ENCODE measurements around the gene GPR157. TPM values are rescaled to one million over a fixed set of nuclear protein-coding genes. Genes with fewer than 3 reads are reported as not detected.

The GPR157 gene
- total RNA-seq, 1 donor from 2014 or later: 5.4 TPM

- Histone ChIP-seq H4K20me1 (ENCODE audit: insufficient read depth, low read length) (no peaks in the 10 kb centered on the region), H3K9me3 (ENCODE audit: insufficient read depth, low read depth, low read length) (no peaks in the 10 kb centered on the region), H3K4me1 (ENCODE audit: insufficient read depth, low read length) (peaks cover 23% of the 10 kb centered on the region), H3K36me3 (ENCODE audit: insufficient read depth, low read length) (no peaks in the 10 kb centered on the region), H3K4me2 (ENCODE audit: low read length) (peak overlapping the region; percentile 26), H3K27me3 (ENCODE audit: insufficient read depth, low read length) (peaks cover 16% of the 10 kb centered on the region), H3K79me2 (ENCODE audit: insufficient read depth, low read length) (no peaks in the 10 kb centered on the region), H3K27ac (ENCODE audit: low read depth, low read length) (no peak overlapping the region), H2AFZ (ENCODE audit: low read depth, low read length) (no peak overlapping the region), H3K9ac (ENCODE audit: low read length) (no peak overlapping the region), H3K4me3 (ENCODE audit: insufficient read depth, low read depth, low read length) (no peak overlapping the region)
- no peaks in the 10 kb centered on the region for H3K9me3 Mint-ChIP-seq (ENCODE audit: unreplicated experiment)
- TF ChIP-seq EZH2 (IDR thresholded peaks at IDR 0.05; ENCODE audit: insufficient read depth, low read length): no peak
- TF ChIP-seq, protein P1, sequence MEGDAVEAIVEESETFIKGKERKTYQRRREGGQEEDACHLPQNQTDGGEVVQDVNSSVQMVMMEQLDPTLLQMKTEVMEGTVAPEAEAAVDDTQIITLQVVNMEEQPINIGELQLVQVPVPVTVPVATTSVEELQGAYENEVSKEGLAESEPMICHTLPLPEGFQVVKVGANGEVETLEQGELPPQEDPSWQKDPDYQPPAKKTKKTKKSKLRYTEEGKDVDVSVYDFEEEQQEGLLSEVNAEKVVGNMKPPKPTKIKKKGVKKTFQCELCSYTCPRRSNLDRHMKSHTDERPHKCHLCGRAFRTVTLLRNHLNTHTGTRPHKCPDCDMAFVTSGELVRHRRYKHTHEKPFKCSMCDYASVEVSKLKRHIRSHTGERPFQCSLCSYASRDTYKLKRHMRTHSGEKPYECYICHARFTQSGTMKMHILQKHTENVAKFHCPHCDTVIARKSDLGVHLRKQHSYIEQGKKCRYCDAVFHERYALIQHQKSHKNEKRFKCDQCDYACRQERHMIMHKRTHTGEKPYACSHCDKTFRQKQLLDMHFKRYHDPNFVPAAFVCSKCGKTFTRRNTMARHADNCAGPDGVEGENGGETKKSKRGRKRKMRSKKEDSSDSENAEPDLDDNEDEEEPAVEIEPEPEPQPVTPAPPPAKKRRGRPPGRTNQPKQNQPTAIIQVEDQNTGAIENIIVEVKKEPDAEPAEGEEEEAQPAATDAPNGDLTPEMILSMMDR (IDR thresholded peaks at IDR 0.05; ENCODE audit: insufficient read depth, low read depth, low read length): no peak
- no peaks in the 10 kb centered on the region for H3K36me3 Mint-ChIP-seq (ENCODE audit: low read depth, unreplicated experiment)
- H3K27me3 Mint-ChIP-seq (ENCODE audit: low read depth, unreplicated experiment): peaks cover 17% of the 10 kb centered on the region
- no peak for FAIRE-seq
- no peak overlapping the region for H3K4me3 Mint-ChIP-seq (ENCODE audit: unreplicated experiment)
- peak; percentile 50 for DNase-seq (ENCODE audit: low read depth)
- H3K4me1 Mint-ChIP-seq (ENCODE audit: low read depth, unreplicated experiment): peaks cover 6% of the 10 kb centered on the region
- no peak overlapping the region for H3K27ac Mint-ChIP-seq (ENCODE audit: unreplicated experiment)
Measured at GRCh38 chr1:9078752-9079500, 50.0 kb downstream of the GPR157 start.

DNA sequence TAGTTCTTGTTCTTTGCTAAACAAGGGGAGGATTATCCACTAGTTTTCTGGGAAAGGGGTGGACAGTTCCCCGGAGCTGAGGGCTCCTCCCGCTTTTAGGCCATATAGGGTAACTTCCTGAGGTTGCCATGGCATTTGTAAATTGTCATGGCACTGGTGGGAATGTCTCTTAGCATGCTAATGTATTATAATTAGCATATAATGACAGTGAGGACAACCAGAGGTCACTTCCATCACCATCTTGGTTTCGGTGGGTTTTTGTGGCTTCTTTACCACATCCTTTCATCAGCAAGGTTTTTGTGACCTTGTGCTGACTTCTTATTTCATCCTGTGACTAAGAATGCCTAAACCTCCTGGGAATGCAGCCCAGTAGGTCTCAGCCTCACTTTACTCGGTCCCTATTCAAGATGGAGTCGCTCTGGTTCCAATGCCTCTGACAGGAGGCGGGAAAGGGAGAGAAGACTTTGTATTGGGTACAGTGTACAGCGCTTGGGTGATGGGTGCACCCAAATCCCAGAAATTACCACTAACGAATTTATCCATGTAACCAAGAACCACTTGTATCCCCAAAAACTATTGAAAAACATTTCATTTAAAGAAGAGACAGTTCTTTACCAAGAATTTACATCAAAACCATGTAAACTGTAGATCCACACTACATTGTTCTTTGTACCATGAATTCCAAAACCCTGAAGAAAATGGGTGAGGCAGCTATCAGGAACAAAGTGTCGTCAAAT lies 50.7 kb downstream of the GPR157 start:
- Mint-ChIP-seq H3K27ac (ENCODE audit: unreplicated experiment) (no peak overlapping the region), H3K4me3 (ENCODE audit: unreplicated experiment) (no peak overlapping the region), H3K9me3 (ENCODE audit: unreplicated experiment) (no peaks in the 10 kb centered on the region), H3K27me3 (ENCODE audit: low read depth, unreplicated experiment) (peaks cover 21% of the 10 kb centered on the region), H3K4me1 (ENCODE audit: low read depth, unreplicated experiment) (peaks cover 6% of the 10 kb centered on the region), H3K36me3 (ENCODE audit: low read depth, unreplicated experiment) (no peaks in the 10 kb centered on the region)
- H3K27ac ChIP-seq (ENCODE audit: low read depth, low read length): no peak overlapping the region
- H2AFZ ChIP-seq (ENCODE audit: low read depth, low read length): no peak overlapping the region
- H3K4me2 ChIP-seq (ENCODE audit: low read length): peak overlapping the region; percentile 26
- TF ChIP-seq EZH2 (IDR thresholded peaks at IDR 0.05; ENCODE audit: insufficient read depth, low read length): no peak
- TF ChIP-seq, protein P1 (IDR thresholded peaks at IDR 0.05; ENCODE audit: insufficient read depth, low read depth, low read length): no peak
- H3K4me3 ChIP-seq (ENCODE audit: insufficient read depth, low read depth, low read length): no peak overlapping the region
- no peaks in the 10 kb centered on the region for H3K79me2 ChIP-seq (ENCODE audit: insufficient read depth, low read length)
- no peaks in the 10 kb centered on the region for H3K36me3 ChIP-seq (ENCODE audit: insufficient read depth, low read length)
- no peak for FAIRE-seq
- H3K27me3 ChIP-seq (ENCODE audit: insufficient read depth, low read length): peaks cover 19% of the 10 kb centered on the region
- no peak overlapping the region for H3K9ac ChIP-seq (ENCODE audit: low read length)
- no peaks in the 10 kb centered on the region for H4K20me1 ChIP-seq (ENCODE audit: insufficient read depth, low read length)
- DNase-seq (ENCODE audit: low read depth): peak; percentile 94
- H3K4me1 ChIP-seq (ENCODE audit: insufficient read depth, low read length): peaks cover 23% of the 10 kb centered on the region
- no peaks in the 10 kb centered on the region for H3K9me3 ChIP-seq (ENCODE audit: insufficient read depth, low read depth, low read length)
